DND-41 (cell line): ENCODE results near the gene SCAMP3.
"Not testable (repeated sequence)": the region's sequence is repeated elsewhere in the genome, so short reads cannot be mapped to it uniquely, and the experiment has no call there.

ENCODE experiments used
- EZH2 ChIP-seq: IDR thresholded peaks from 3 replicates; pipeline ENCODE4 v1.6.1; 2012; ENCODE audit warnings: borderline replicate concordance, low read depth, mild to moderate bottlenecking, moderate library complexity, low read length, inconsistent platforms; ENCODE audit not compliant: severe bottlenecking
- TF ChIP-seq, protein P1 (sequence below): IDR thresholded peaks from 2 replicates; pipeline ENCODE4 v1.5.1; 2012; ENCODE audit warnings: borderline replicate concordance, low read length, moderate library complexity, mild to moderate bottlenecking; ENCODE audit not compliant: poor library complexity, severe bottlenecking; ENCODE audit errors: extremely low read depth

DNA sequence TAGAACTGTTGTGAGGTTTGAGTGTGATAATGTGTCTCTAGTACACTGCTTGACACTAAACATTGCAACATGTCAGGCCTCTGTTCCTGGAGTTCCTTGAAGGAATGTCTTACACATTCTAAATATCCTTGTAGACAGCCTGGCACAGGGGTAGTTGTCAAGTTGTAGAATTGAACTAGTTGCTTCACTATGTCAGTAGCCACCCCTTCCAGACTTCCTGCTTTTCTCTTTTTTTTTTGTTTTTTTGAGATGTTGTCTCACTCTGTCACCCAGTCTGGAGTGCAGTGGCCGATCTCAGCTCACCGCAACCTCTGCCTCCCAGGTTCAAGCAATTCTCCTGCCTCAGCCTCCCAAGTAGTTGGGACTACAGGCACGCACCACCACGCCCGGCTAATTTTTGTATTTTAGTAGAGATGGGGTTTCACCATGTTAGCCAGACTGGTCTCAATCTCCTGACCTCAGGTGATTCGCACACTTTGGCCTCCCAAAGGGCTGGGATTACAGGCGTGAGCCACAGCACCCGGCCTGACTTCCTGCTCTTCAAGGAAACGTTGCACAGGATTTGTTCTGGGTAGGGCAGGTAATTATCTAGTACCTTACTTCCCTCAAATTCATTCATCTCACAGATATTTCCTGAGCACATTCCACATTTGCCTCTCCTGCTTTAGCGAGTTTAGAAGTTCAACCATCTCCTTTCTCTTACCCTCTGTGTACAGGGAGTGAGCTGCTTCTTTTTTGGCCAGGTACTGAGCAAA lies 41.8 kb downstream of the SCAMP3 start:
- TF ChIP-seq, protein P1, sequence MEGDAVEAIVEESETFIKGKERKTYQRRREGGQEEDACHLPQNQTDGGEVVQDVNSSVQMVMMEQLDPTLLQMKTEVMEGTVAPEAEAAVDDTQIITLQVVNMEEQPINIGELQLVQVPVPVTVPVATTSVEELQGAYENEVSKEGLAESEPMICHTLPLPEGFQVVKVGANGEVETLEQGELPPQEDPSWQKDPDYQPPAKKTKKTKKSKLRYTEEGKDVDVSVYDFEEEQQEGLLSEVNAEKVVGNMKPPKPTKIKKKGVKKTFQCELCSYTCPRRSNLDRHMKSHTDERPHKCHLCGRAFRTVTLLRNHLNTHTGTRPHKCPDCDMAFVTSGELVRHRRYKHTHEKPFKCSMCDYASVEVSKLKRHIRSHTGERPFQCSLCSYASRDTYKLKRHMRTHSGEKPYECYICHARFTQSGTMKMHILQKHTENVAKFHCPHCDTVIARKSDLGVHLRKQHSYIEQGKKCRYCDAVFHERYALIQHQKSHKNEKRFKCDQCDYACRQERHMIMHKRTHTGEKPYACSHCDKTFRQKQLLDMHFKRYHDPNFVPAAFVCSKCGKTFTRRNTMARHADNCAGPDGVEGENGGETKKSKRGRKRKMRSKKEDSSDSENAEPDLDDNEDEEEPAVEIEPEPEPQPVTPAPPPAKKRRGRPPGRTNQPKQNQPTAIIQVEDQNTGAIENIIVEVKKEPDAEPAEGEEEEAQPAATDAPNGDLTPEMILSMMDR, result not testable (repeated sequence)
- TF ChIP-seq EZH2, result not testable (repeated sequence)
